Left ventricle myocardium inferior (tissue), 1 donor: ENCODE results near the gene CTRB1. TPM values are rescaled to one million over a fixed set of nuclear protein-coding genes. Genes with fewer than 3 reads are reported as not detected.

Experiments
- DNase-seq: peaks from one replicate; pipeline ENCODE4 v3.0.0-alpha.2; 2020
- H3K27ac ChIP-seq: fragments of 200-600 bp; replicated peaks from 2 replicates; pipeline ENCODE4 v1.8.0; 2021
- H3K27me3 ChIP-seq: fragments of 200-600 bp; 2 replicates; pipeline ENCODE4 v1.8.0; 2021; ENCODE audit warnings: low read depth
- H3K36me3 ChIP-seq: fragments of 200-600 bp; 2 replicates; pipeline ENCODE4 v1.8.0; 2021
- H3K4me1 ChIP-seq: fragments of 200-600 bp; 2 replicates; pipeline ENCODE4 v1.8.0; 2021
- H3K4me3 ChIP-seq: fragments of 200-600 bp; 2 replicates; pipeline ENCODE4 v1.8.0; 2021; ENCODE audit warnings: mild to moderate bottlenecking, moderate library complexity
- H3K9me3 ChIP-seq: fragments of 200-600 bp; replicated peaks from 2 replicates; pipeline ENCODE4 v1.8.0; 2021
- intact Hi-C: fragments of 100-400 bp; cut with micrococcal nuclease; formaldehyde crosslinking; loops from one replicate; pipeline ENCODE4 v1.11.0; 2022
- total RNA-seq: library from RNA; stranded (reverse); fragmentation: NEBNext Ultra II Directional; extraction: Animal tissue kit (Norgen Biotek cat#: 25700); gene quantifications from one replicate; pipeline ENCODE4 v1.2.1, GENCODE V29; 2021
- TF ChIP-seq, protein P1 (sequence below): fragments of 200-600 bp; IDR thresholded peaks from 2 replicates; pipeline ENCODE4 v1.8.0; 2021; ENCODE audit warnings: antibody characterized with exemption, mild to moderate bottlenecking, borderline replicate concordance
- donor health status: DM: no; HTN: yes; CAD: no; lungs with severe emphysema.

The CTRB1 gene
- total RNA-seq, 1 donor from 2014 or later: not detected

DNA sequence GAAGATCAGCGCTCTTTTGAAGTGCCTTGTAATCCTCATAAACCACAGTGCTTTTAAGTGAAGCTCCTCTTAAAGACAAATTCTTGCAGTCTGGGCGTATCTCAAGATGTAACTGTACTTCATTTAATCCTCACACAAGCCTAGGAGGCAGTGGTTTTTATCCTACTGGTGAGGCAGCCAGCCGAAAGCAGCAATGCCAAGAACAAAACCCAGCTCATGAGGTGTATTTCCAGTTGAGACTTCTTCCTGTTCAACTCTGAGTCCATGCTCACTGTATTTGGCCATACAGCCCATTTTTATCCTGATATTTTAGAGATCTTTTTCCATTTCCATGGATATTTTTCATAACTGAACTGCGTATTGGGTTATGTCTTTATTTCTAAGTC, 25.5 kb upstream of the CTRB1 start:
- Histone ChIP-seq H3K9me3 (no peaks in the 10 kb centered on the region), H3K36me3 (no peaks in the 10 kb centered on the region), H3K27me3 (peaks cover 27% of the 10 kb centered on the region), H3K4me3 (no peak overlapping the region), H3K4me1 (peaks cover 6% of the 10 kb centered on the region), H3K27ac (no peak overlapping the region)
- intact Hi-C loops: no loop called here
- DNase-seq: no peak
- TF ChIP-seq, protein P1, sequence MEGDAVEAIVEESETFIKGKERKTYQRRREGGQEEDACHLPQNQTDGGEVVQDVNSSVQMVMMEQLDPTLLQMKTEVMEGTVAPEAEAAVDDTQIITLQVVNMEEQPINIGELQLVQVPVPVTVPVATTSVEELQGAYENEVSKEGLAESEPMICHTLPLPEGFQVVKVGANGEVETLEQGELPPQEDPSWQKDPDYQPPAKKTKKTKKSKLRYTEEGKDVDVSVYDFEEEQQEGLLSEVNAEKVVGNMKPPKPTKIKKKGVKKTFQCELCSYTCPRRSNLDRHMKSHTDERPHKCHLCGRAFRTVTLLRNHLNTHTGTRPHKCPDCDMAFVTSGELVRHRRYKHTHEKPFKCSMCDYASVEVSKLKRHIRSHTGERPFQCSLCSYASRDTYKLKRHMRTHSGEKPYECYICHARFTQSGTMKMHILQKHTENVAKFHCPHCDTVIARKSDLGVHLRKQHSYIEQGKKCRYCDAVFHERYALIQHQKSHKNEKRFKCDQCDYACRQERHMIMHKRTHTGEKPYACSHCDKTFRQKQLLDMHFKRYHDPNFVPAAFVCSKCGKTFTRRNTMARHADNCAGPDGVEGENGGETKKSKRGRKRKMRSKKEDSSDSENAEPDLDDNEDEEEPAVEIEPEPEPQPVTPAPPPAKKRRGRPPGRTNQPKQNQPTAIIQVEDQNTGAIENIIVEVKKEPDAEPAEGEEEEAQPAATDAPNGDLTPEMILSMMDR: no peak

DNA sequence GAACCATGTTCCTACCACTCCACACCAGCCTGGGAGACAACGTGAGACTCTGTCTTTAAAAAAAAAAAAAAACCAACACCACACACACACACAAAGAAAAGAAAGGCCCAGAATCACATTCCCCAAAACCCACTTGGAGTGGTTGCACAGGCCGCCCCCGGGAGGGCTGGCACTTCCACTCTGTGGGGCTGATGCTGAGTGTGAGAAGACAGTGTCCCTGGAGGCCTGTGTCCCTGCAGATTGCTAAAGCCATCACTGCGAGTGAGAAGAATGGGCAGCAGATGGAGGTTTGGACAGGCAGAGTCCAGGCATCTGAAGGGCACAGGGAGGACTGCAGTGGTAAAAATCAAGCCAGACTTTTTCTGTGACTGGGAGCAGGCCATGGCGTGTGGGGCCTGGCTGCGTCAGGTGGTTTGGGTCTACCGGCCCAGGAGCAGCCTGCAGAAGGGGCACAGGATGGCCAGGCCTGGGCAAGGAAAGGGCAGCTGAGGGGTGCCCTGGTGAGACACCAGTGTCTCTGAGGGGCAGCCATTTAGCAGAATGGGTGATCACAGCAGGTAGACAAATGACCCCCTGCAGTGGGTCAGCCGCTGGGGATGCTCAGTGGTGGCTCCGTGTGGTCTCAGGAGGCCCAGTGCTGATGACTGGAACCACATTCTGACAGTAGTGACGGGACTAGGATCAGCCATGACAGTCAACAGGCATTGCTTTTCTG, 24.9 kb upstream of the CTRB1 start:
- Histone ChIP-seq H3K27me3 (peaks cover 33% of the 10 kb centered on the region), H3K27ac (no peak overlapping the region), H3K4me3 (no peak overlapping the region), H3K4me1 (peaks cover 8% of the 10 kb centered on the region), H3K9me3 (no peaks in the 10 kb centered on the region), H3K36me3 (no peaks in the 10 kb centered on the region)
- intact Hi-C loops: no loop called here
- TF ChIP-seq, protein P1: no peak
- no peak for DNase-seq

DNA sequence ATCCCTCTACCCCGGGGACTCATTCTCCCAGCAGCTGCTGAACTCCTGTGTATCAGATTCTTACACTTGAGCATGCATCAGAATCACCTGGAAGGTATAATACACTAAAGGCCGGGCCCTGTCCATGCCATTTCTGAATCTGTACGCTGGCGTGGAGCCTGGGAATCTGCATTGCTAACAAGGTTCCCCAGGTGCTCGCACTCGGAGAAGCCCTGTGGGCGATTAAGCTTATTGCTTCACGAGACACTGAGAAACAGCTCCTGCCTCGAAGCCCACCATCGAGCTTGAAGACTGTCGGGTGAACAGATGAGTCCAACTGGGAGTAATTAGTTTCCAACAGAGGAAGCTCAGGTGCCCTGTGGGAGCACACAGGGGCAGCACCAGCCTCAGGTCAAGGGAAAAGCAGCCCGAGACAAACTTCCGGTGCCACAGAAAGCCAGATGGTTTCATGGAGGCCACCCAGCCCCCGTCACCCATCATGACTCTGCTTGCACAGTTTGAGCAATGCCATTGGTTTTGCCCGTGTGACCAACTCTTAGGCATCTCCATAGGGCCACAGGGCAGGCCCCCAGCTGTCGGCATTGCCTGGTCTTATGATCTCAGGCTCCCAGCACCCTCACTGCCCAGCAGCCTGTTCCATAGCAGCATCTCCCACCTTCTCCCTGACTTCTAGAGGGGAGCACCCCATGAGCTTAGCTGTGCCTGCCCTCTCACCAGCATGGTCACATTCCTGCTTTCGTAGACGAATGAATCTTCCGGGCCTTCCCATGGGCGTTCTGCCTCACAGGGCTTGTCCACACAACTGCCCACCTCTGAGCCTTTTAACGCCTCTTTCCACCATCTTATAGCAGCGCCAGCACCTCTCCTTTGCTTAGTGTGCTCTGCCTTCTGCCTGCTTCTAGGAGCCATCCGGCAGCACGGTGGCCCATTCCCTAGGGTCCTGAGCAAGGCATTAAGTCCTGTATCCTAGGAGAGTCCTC, 22.7 kb upstream of the CTRB1 start:
- H3K27ac ChIP-seq: no peak overlapping the region

DNA sequence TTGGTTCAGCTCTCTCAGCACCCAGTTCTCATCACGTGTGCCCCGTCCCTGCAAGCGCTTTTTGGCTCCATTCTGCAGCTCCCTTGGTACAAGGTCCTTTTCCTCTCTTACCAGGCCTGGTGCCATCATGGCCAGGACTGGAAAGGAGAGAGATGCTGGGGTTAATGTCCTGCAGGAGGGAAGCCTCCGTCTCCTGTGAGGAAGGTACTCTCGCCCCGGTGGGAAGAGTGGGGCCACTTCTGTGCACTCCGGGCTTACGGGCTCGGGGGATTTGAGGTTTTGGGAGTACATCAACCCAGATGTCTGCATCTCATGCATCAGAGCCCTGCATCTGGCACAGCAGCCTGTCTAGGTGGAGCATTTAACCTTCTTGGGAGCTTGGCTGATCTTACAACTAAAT, 22.0 kb upstream of the CTRB1 start:
- peaks cover 12% of the 10 kb centered on the region for H3K4me1 ChIP-seq
- H3K27me3 ChIP-seq: peaks cover 35% of the 10 kb centered on the region
- no peak overlapping the region for H3K4me3 ChIP-seq
- no peak for DNase-seq
- intact Hi-C loops: no loop called here
- H3K36me3 ChIP-seq: no peaks in the 10 kb centered on the region
- no peak overlapping the region for H3K27ac ChIP-seq
- no peaks in the 10 kb centered on the region for H3K9me3 ChIP-seq
- TF ChIP-seq, protein P1: no peak

More for the DNA sequence above, 22.7 kb upstream of the CTRB1 start:
- intact Hi-C loops: no loop called here
- Histone ChIP-seq H3K4me3 (no peak overlapping the region), H3K9me3 (no peaks in the 10 kb centered on the region), H3K27me3 (peaks cover 35% of the 10 kb centered on the region), H3K4me1 (peaks cover 12% of the 10 kb centered on the region), H3K36me3 (no peaks in the 10 kb centered on the region)
- no peak for DNase-seq
- TF ChIP-seq, protein P1: no peak

DNA sequence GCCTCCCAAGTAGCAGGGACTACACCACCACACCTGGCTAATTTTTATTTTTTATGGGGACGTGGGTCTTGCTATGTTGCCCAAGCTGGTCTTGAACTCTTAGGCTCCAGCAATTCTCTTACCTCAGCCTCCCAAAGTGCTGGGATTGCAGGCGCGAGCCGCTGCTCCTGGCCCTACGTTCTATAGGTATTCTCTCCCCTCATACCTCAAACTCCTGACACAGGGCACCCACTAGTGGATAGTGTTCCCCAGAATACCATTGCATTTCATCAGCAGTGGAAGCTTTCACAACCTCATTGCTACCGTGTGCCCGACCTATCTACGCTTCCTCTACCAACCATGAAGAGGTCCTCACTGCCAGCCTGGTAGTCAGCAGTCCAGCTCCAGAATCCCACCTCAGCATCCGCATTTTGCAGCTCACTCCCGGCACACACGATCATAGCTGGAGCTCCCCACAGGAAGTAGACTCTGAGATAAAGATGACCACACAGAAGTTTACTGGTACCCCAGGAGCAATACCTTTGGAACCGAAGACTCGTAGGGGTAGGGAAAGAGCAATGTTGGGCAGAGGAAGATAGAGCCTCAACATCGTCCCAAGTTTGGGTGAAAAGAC, 21.2 kb upstream of the CTRB1 start:
- no peak for DNase-seq
- no peak overlapping the region for H3K27ac ChIP-seq
- peak overlapping the region; percentile 27 for H3K4me3 ChIP-seq
- H3K4me1 ChIP-seq: peaks cover 12% of the 10 kb centered on the region
- H3K36me3 ChIP-seq: no peaks in the 10 kb centered on the region
- intact Hi-C loops: no loop called here
- peaks cover 35% of the 10 kb centered on the region for H3K27me3 ChIP-seq
- H3K9me3 ChIP-seq: no peaks in the 10 kb centered on the region
- TF ChIP-seq, protein P1: no peak
